ENCODE data around the gene APBB1IP. TPM values are rescaled to one million over a fixed set of nuclear protein-coding genes. Genes with fewer than 3 reads are reported as not detected.
"Not testable (repeated sequence)": the region's sequence is repeated elsewhere in the genome, so short reads cannot be mapped to it uniquely, and the experiment has no call there.

Gene APBB1IP
- total RNA-seq, 2 donors from 2014 or later, result 73.9 to 77.1 TPM

GRCh38 chr10:26449726-26450125 is 11.6 kb downstream of the APBB1IP start:
- DNase-seq (no peak), ATAC-seq (no peak)
- Mint-ChIP-seq H3K4me1 (peaks cover 61% of the 10 kb centered on the region), H3K27me3 (no peaks in the 10 kb centered on the region), H3K27ac (peak overlapping the region; percentile 98), H3K36me3 (ENCODE audit: low read depth) (peaks cover 2% of the 10 kb centered on the region), H3K4me3 (peak overlapping the region; percentile 86)
- H3K9me3 ChIP-seq (ENCODE audit: control insufficient read depth, low read length, poor library complexity, severe bottlenecking), result no peaks in the 10 kb centered on the region

- DNase-seq (no peak), ATAC-seq (no peak)
- Mint-ChIP-seq H3K36me3 (ENCODE audit: low read depth) (peaks cover 2% of the 10 kb centered on the region), H3K27ac (peak overlapping the region; percentile 98), H3K4me3 (no peak overlapping the region), H3K4me1 (peaks cover 64% of the 10 kb centered on the region), H3K27me3 (no peaks in the 10 kb centered on the region)
- no peaks in the 10 kb centered on the region for H3K9me3 ChIP-seq (ENCODE audit: control insufficient read depth, low read length, poor library complexity, severe bottlenecking)
These were observed 13.8 kb downstream of the APBB1IP start for GRCh38 chr10:26451903-26452302.

- H3K9me3 ChIP-seq (ENCODE audit: control insufficient read depth, low read length, poor library complexity, severe bottlenecking), result no peaks in the 10 kb centered on the region
- Mint-ChIP-seq H3K4me1 (peaks cover 72% of the 10 kb centered on the region), H3K36me3 (ENCODE audit: low read depth) (peaks cover 5% of the 10 kb centered on the region), H3K27me3 (no peaks in the 10 kb centered on the region), H3K27ac (peak overlapping the region; percentile 68), H3K4me3 (no peak overlapping the region)
- ATAC-seq (no peak), DNase-seq (no peak)
These were observed 15.7 kb downstream of the APBB1IP start for GRCh38 chr10:26453850-26454249.

- no peaks in the 10 kb centered on the region for H3K9me3 ChIP-seq (ENCODE audit: control insufficient read depth, low read length, poor library complexity, severe bottlenecking)
- DNase-seq (no peak), ATAC-seq (no peak)
- Mint-ChIP-seq H3K27me3 (no peaks in the 10 kb centered on the region), H3K36me3 (ENCODE audit: low read depth) (peaks cover 3% of the 10 kb centered on the region), H3K4me3 (peak overlapping the region; percentile 25), H3K4me1 (peaks cover 63% of the 10 kb centered on the region), H3K27ac (peak overlapping the region; percentile 79)
These were observed 16.8 kb downstream of the APBB1IP start for GRCh38 chr10:26454891-26455290.

- DNase-seq (no peak), ATAC-seq (no peak)
- Mint-ChIP-seq H3K27me3 (no peaks in the 10 kb centered on the region), H3K4me3 (peak overlapping the region; percentile 21), H3K27ac (peak overlapping the region; percentile 89), H3K36me3 (ENCODE audit: low read depth) (peaks cover 5% of the 10 kb centered on the region), H3K4me1 (peaks cover 57% of the 10 kb centered on the region)
- H3K9me3 ChIP-seq (ENCODE audit: control insufficient read depth, low read length, poor library complexity, severe bottlenecking), result no peaks in the 10 kb centered on the region
These were observed 17.6 kb downstream of the APBB1IP start for GRCh38 chr10:26455567-26456315.

GRCh38 chr10:26457088-26457487 is 18.9 kb downstream of the APBB1IP start:
- H3K4me1 Mint-ChIP-seq, result peaks cover 51% of the 10 kb centered on the region
- peaks cover 7% of the 10 kb centered on the region for H3K36me3 Mint-ChIP-seq (ENCODE audit: low read depth)
- H3K27ac Mint-ChIP-seq, result peak overlapping the region; percentile 89
- no peaks in the 10 kb centered on the region for H3K27me3 Mint-ChIP-seq
- ATAC-seq (peak; percentile 44), DNase-seq (no peak)
- no peaks in the 10 kb centered on the region for H3K9me3 ChIP-seq (ENCODE audit: control insufficient read depth, low read length, poor library complexity, severe bottlenecking)
- H3K4me3 Mint-ChIP-seq, result peak overlapping the region; percentile 39

GRCh38 chr10:26460736-26461135 is 22.6 kb downstream of the APBB1IP start:
- Mint-ChIP-seq H3K4me3 (no peak overlapping the region), H3K27ac (no peak overlapping the region), H3K36me3 (ENCODE audit: low read depth) (peaks cover 11% of the 10 kb centered on the region), H3K27me3 (no peaks in the 10 kb centered on the region), H3K4me1 (peaks cover 46% of the 10 kb centered on the region)
- no peaks in the 10 kb centered on the region for H3K9me3 ChIP-seq (ENCODE audit: control insufficient read depth, low read length, poor library complexity, severe bottlenecking)
- ATAC-seq (no peak), DNase-seq (no peak)

- peaks cover 8% of the 10 kb centered on the region for H3K36me3 Mint-ChIP-seq (ENCODE audit: low read depth)
- H3K27ac Mint-ChIP-seq, result peak overlapping the region; percentile 85
- DNase-seq (no peak), ATAC-seq (no peak)
- H3K9me3 ChIP-seq (ENCODE audit: control insufficient read depth, low read length, poor library complexity, severe bottlenecking), result no peaks in the 10 kb centered on the region
- H3K4me1 Mint-ChIP-seq, result peaks cover 48% of the 10 kb centered on the region
- no peak overlapping the region for H3K4me3 Mint-ChIP-seq
- no peaks in the 10 kb centered on the region for H3K27me3 Mint-ChIP-seq
These were observed 25.8 kb downstream of the APBB1IP start for GRCh38 chr10:26463986-26464385.

GRCh38 chr10:26464632-26465280 is 26.6 kb downstream of the APBB1IP start:
- Mint-ChIP-seq H3K4me1 (peaks cover 51% of the 10 kb centered on the region), H3K36me3 (ENCODE audit: low read depth) (peaks cover 8% of the 10 kb centered on the region), H3K27me3 (no peaks in the 10 kb centered on the region), H3K4me3 (no peak overlapping the region), H3K27ac (peak overlapping the region; percentile 85)
- no peak for DNase-seq
- H3K9me3 ChIP-seq (ENCODE audit: control insufficient read depth, low read length, poor library complexity, severe bottlenecking), result no peaks in the 10 kb centered on the region
- ATAC-seq, result no peak

- peaks cover 61% of the 10 kb centered on the region for H3K4me1 Mint-ChIP-seq
- H3K36me3 Mint-ChIP-seq (ENCODE audit: low read depth), result not testable (repeated sequence)
These were observed 28.4 kb downstream of the APBB1IP start for GRCh38 chr10:26466531-26466930.

GRCh38 chr10:26467639-26468038 is 29.5 kb downstream of the APBB1IP start:
- no peaks in the 10 kb centered on the region for H3K9me3 ChIP-seq (ENCODE audit: control insufficient read depth, low read length, poor library complexity, severe bottlenecking)
- Mint-ChIP-seq H3K27ac (peak overlapping the region; percentile 100), H3K4me1 (peaks cover 60% of the 10 kb centered on the region), H3K36me3 (ENCODE audit: low read depth) (peaks cover 4% of the 10 kb centered on the region), H3K4me3 (peak overlapping the region; percentile 52), H3K27me3 (no peaks in the 10 kb centered on the region)
- ATAC-seq (no peak), DNase-seq (no peak)

More at GRCh38 chr10:26466531-26466930, 28.4 kb downstream of the APBB1IP start:
- not testable (repeated sequence) for ATAC-seq; H3K4me3 Mint-ChIP-seq; H3K9me3 ChIP-seq (ENCODE audit: control insufficient read depth, low read length, poor library complexity, severe bottlenecking); H3K27me3 Mint-ChIP-seq; DNase-seq
- peak overlapping the region; percentile 86 for H3K27ac Mint-ChIP-seq

- H3K27me3 Mint-ChIP-seq, result no peaks in the 10 kb centered on the region
- H3K4me1 Mint-ChIP-seq, result peaks cover 60% of the 10 kb centered on the region
- peak overlapping the region; percentile 100 for H3K27ac Mint-ChIP-seq
These were observed 30.1 kb downstream of the APBB1IP start for GRCh38 chr10:26468291-26468690.

GRCh38 chr10:26468700-26469099 is 30.6 kb downstream of the APBB1IP start:
- ATAC-seq (peak; percentile 95), DNase-seq (peak in 2 of 3 donors; percentile 21 to 36)
- Mint-ChIP-seq H3K4me3 (peak overlapping the region; percentile 75), H3K27ac (peak overlapping the region; percentile 100), H3K36me3 (ENCODE audit: low read depth) (no peaks in the 10 kb centered on the region), H3K4me1 (peaks cover 58% of the 10 kb centered on the region), H3K27me3 (no peaks in the 10 kb centered on the region)
- H3K9me3 ChIP-seq (ENCODE audit: control insufficient read depth, low read length, poor library complexity, severe bottlenecking), result no peaks in the 10 kb centered on the region

More at GRCh38 chr10:26468291-26468690, 30.1 kb downstream of the APBB1IP start:
- H3K9me3 ChIP-seq (ENCODE audit: control insufficient read depth, low read length, poor library complexity, severe bottlenecking), result no peaks in the 10 kb centered on the region
- ATAC-seq, result peak; percentile 2
- no peak for DNase-seq
- Mint-ChIP-seq H3K4me3 (no peak overlapping the region), H3K36me3 (ENCODE audit: low read depth) (peaks cover 2% of the 10 kb centered on the region)

GRCh38 chr10:26472492-26472778 is 34.3 kb downstream of the APBB1IP start:
- ATAC-seq (no peak), DNase-seq (no peak)
- H3K9me3 ChIP-seq (ENCODE audit: control insufficient read depth, low read length, poor library complexity, severe bottlenecking), result no peaks in the 10 kb centered on the region
- Mint-ChIP-seq H3K27ac (peak overlapping the region; percentile 100), H3K36me3 (ENCODE audit: low read depth) (no peaks in the 10 kb centered on the region), H3K4me3 (no peak overlapping the region), H3K27me3 (no peaks in the 10 kb centered on the region), H3K4me1 (peaks cover 52% of the 10 kb centered on the region)
